H1 (cell line): ENCODE results near the gene GMCL2. TPM values are rescaled to one million over a fixed set of nuclear protein-coding genes. Genes with fewer than 3 reads are reported as not detected.

ENCODE experiments used
- CTCF ChIA-PET: fragments of 300-600 bp; sonication (Branson Sonifier 250); formaldehyde crosslinking; loops from one replicate; lab custom pipeline; 2021; ENCODE audit not compliant: partially characterized antibody; lab: Charles Lee
- POLR2A ChIA-PET: fragments of 300-600 bp; sonication (Branson Sonifier 250); formaldehyde crosslinking; loops from one replicate; lab custom pipeline; 2021; ENCODE audit warnings: inconsistent platforms; ENCODE audit not compliant: partially characterized antibody; lab: Charles Lee
- DNase-seq, 2 experiments: peaks; one replicate each; pipeline versions ENCODE4 v3.0.0 to v3.0.0-alpha.2; 2010 to 2022; ENCODE audit warnings: low spot score in 2 of 2, low read depth in 1 of 2, mixed read lengths in 1 of 2
- FAIRE-seq: peaks from 2 replicates; lab custom pipeline; 2011; peaks lifted over from hg19 to GRCh38; lab: Jason Lieb, UNC
- H2AFZ ChIP-seq: 2 replicates; pipeline ENCODE4 v1.8.1; 2012; ENCODE audit warnings: low read length, inconsistent platforms
- H2AK5ac ChIP-seq: 2 replicates; pipeline ENCODE4 v1.6.1; 2013; ENCODE audit warnings: low read depth, low read length
- H2BK120ac ChIP-seq: replicated peaks from 2 replicates; pipeline ENCODE3; 2013; ENCODE audit warnings: low read depth, low read length, inconsistent platforms
- H2BK12ac ChIP-seq: 2 replicates; pipeline ENCODE4 v1.6.1; 2013; ENCODE audit warnings: low read depth, low read length
- H2BK15ac ChIP-seq: 2 replicates; pipeline ENCODE4 v1.6.1; 2013; ENCODE audit warnings: low read length
- H2BK20ac ChIP-seq: 2 replicates; pipeline ENCODE4 v1.6.1; 2013; ENCODE audit warnings: low read length
- H2BK5ac ChIP-seq: 2 replicates; pipeline ENCODE4 v1.6.1; 2013; ENCODE audit warnings: low read depth, low read length
- H3K14ac ChIP-seq: 2 replicates; pipeline ENCODE4 v1.6.1; 2013; ENCODE audit warnings: inconsistent platforms; ENCODE audit not compliant: insufficient read length
- H3K18ac ChIP-seq: 2 replicates; pipeline ENCODE4 v1.6.1; 2013; ENCODE audit warnings: low read length; ENCODE audit errors: extremely low read depth
- H3K23ac ChIP-seq: 2 replicates; pipeline ENCODE4 v1.6.1; 2013; ENCODE audit warnings: inconsistent platforms; ENCODE audit not compliant: insufficient read length
- H3K23me2 ChIP-seq: 2 replicates; pipeline ENCODE4 v1.6.1; 2013; ENCODE audit warnings: low read depth, low read length
- H3K27ac ChIP-seq: 2 replicates; pipeline ENCODE4 v1.6.1; 2011; ENCODE audit warnings: low read depth, low read length, inconsistent platforms
- H3K27me3 ChIP-seq, 4 experiments: replicated peaks in 1 of 4; 1 replicate in 1 of 4; 2 replicates in 3 of 4; pipeline versions ENCODE4 v1.6.1 to v1.8.1; 2011 to 2013; ENCODE audit warnings: low read length in 3 of 4, mild to moderate bottlenecking in 3 of 4, inconsistent platforms in 2 of 4, mixed read lengths in 2 of 4, moderate library complexity in 1 of 4; ENCODE audit not compliant: control insufficient read depth in 3 of 4, insufficient read depth in 3 of 4; ENCODE audit errors: extremely low read depth in 1 of 4
- H3K36me3 ChIP-seq, 4 experiments: 2 replicates each; pipeline versions ENCODE4 v1.6.1 to v1.8.1; 2011 to 2013; ENCODE audit warnings: mild to moderate bottlenecking in 4 of 4, low read length in 3 of 4, moderate library complexity in 2 of 4, control low read depth in 1 of 4, inconsistent platforms in 1 of 4; ENCODE audit not compliant: insufficient read depth in 4 of 4, control insufficient read depth in 2 of 4
- H3K4ac ChIP-seq: replicated peaks from 2 replicates; pipeline ENCODE3; 2013; ENCODE audit warnings: low read length, low read depth, mixed read lengths, inconsistent platforms; ENCODE audit not compliant: insufficient read length
- H3K4me1 ChIP-seq, 4 experiments: replicated peaks in 1 of 4; 1 replicate in 1 of 4; 2 replicates in 3 of 4; pipeline versions ENCODE4 v1.6.1 to v1.8.1; 2011 to 2013; ENCODE audit warnings: low read length in 3 of 4, inconsistent platforms in 2 of 4, mixed read lengths in 1 of 4; ENCODE audit not compliant: insufficient read depth in 4 of 4, control insufficient read depth in 3 of 4
- H3K4me2 ChIP-seq, 2 experiments: 2 replicates each; pipeline versions ENCODE4 v1.6.1 to v1.8.1; 2011 to 2013; ENCODE audit warnings: low read depth in 2 of 2, low read length in 2 of 2, control low read depth in 1 of 2, inconsistent platforms in 1 of 2, mild to moderate bottlenecking in 1 of 2; ENCODE audit not compliant: insufficient read depth in 1 of 2
- H3K4me3 ChIP-seq, 4 experiments: fragments of 200-600, 300-600 bp in 1 of 4; sonication (generic), shearing (Covaris generic), sonication (Bioruptor Twin) in 1 of 4; 2 replicates each; pipeline versions ENCODE4 v1.5.1 to v1.8.1; 2011 to 2016; ENCODE audit warnings: low read length in 4 of 4, low read depth in 3 of 4, control low read depth in 2 of 4, inconsistent platforms in 2 of 4, mild to moderate bottlenecking in 2 of 4, mixed read lengths in 1 of 4, moderate library complexity in 1 of 4; ENCODE audit not compliant: insufficient read depth in 2 of 4; ENCODE audit errors: extremely low read depth in 1 of 4
- H3K56ac ChIP-seq: replicated peaks from 2 replicates; pipeline ENCODE3; 2013; ENCODE audit warnings: low read depth, mild to moderate bottlenecking, mixed read lengths, low read length, inconsistent platforms; ENCODE audit not compliant: insufficient read length
- H3K79me1 ChIP-seq: 2 replicates; pipeline ENCODE4 v1.6.1; 2013; ENCODE audit warnings: low read depth, low read length, control low read depth
- H3K79me2 ChIP-seq, 2 experiments: 2 replicates each; pipeline versions ENCODE4 v1.6.1 to v1.8.1; 2012 to 2013; ENCODE audit warnings: low read length in 2 of 2, mild to moderate bottlenecking in 2 of 2, inconsistent platforms in 1 of 2; ENCODE audit not compliant: insufficient read depth in 2 of 2, control insufficient read depth in 1 of 2
- H3K9ac ChIP-seq, 4 experiments: replicated peaks in 1 of 4; 1 replicate in 1 of 4; 2 replicates in 3 of 4; pipeline versions ENCODE4 v1.6.1 to v1.8.1; 2011 to 2013; ENCODE audit warnings: low read depth in 3 of 4, low read length in 3 of 4, control low read depth in 2 of 4, mild to moderate bottlenecking in 2 of 4, moderate library complexity in 2 of 4, inconsistent platforms in 1 of 4; ENCODE audit errors: extremely low read depth in 1 of 4
- H3K9me3 ChIP-seq, 2 experiments: 2 replicates each; pipeline versions ENCODE4 v1.6.1 to v1.8.1; 2012 to 2013; ENCODE audit warnings: mild to moderate bottlenecking in 2 of 2, moderate library complexity in 2 of 2, control low read depth in 1 of 2, inconsistent platforms in 1 of 2, low read depth in 1 of 2, low read length in 1 of 2, mixed read lengths in 1 of 2; ENCODE audit not compliant: insufficient read depth in 2 of 2
- H4K20me1 ChIP-seq, 2 experiments: replicated peaks in 1 of 2; 2 replicates each; pipeline versions ENCODE3 to v1.8.1; 2011 to 2013; ENCODE audit warnings: inconsistent platforms in 2 of 2, low read length in 2 of 2, mild to moderate bottlenecking in 1 of 2; ENCODE audit not compliant: insufficient read depth in 2 of 2, control insufficient read depth in 1 of 2
- H4K5ac ChIP-seq: 2 replicates; pipeline ENCODE4 v1.6.1; 2013; ENCODE audit warnings: low read length, low read depth, mixed read lengths, inconsistent platforms; ENCODE audit not compliant: insufficient read length
- H4K8ac ChIP-seq: 2 replicates; pipeline ENCODE4 v1.8.0; 2013; ENCODE audit warnings: mild to moderate bottlenecking, moderate library complexity, low read length, inconsistent platforms; ENCODE audit not compliant: insufficient read depth; ENCODE audit errors: extremely low read depth
- H4K91ac ChIP-seq: replicated peaks from 2 replicates; pipeline ENCODE3; 2013; ENCODE audit warnings: low read length, mixed read lengths, inconsistent platforms; ENCODE audit not compliant: insufficient read length
- ATF2 ChIP-seq: IDR thresholded peaks from 2 replicates; pipeline ENCODE4 v1.6.1; 2012; ENCODE audit warnings: low read length, inconsistent platforms
- EP300 ChIP-seq, 2 experiments: IDR thresholded peaks; 1 replicate in 1 of 2; 2 replicates in 1 of 2; pipeline ENCODE4 v1.6.1; 2011 to 2012; ENCODE audit warnings: low read depth in 2 of 2, low read length in 2 of 2, mild to moderate bottlenecking in 2 of 2, borderline replicate concordance in 1 of 2, inconsistent platforms in 1 of 2, moderate library complexity in 1 of 2
- POLR2AphosphoS5 ChIP-seq: IDR thresholded peaks from 2 replicates; pipeline ENCODE4 v1.6.1; 2011; ENCODE audit warnings: low read depth, low read length
- WGBS, 2 experiments: shearing (Covaris generic) in 1 of 2; methylation state at CpG; one replicate each; pipeline versions ENCODE4 v1.1.6 to v1.1.7; 2013 to 2015; ENCODE audit warnings: low lambda C conversion rate in 2 of 2, mixed read lengths in 2 of 2, inconsistent platforms in 1 of 2, low coverage in 1 of 2, missing lambda C conversion rate in 1 of 2; ENCODE audit not compliant: insufficient replicate concordance in 2 of 2, insufficient coverage in 1 of 2, insufficient read length in 1 of 2; ENCODE audit errors: extremely low coverage in 1 of 2, missing lambda C conversion rate in 1 of 2; 5-methylcytosine and 5-hydroxymethylcytosine counted together
- polyA plus RNA-seq, 7 experiments: library from polyadenylated mRNA; depleted of rRNA in 3 of 7; stranded (reverse) in 5 of 7; unstranded in 2 of 7; fragments of >200 nt in 5 of 7; fragments of 200-250 nt in 2 of 7; gene quantifications; 1 replicate in 5 of 7; 2 replicates in 1 of 7; 4 replicates in 1 of 7; pipeline versions ENCODE4 v1.2.1 to v1.2.3, GENCODE V29; 2011 to 2013; ENCODE audit warnings: missing spikeins in 2 of 7, mixed read lengths in 2 of 7
- total RNA-seq: library from RNA; stranded (reverse); fragmentation: NEBNext Ultra II Directional; extraction: Animal tissue kit (Norgen Biotek cat#: 25700); gene quantifications from 2 replicates; pipeline ENCODE4 v1.2.1, GENCODE V29; 2021

Gene GMCL2
- total and polyA plus RNA-seq, 2 of the 8 experiments (the other 6 are each of a cell fraction or from before 2014, with no cell fraction given): 0.13 TPM; not detected in 1

DNA sequence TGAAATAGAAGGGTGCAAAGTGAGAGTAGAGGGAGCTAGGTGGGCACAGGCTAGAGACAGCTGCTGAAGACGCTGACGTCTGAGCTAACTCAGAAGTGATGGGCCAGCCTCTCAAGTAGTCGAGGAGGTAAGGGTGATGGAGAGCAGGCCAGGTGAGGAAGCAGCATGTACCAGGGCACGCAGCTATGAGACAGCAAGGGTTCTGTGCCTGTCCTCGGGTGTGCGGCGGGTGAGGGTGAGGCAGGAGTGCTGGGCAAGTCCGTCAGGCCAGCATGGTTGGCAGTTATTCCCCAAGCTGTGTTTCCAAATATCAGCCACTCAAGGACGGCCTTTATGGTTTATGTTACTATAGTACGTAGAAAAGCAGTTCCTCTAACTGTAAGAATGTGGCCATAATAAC lies 50.2 kb downstream of the GMCL2 start:
- no peak overlapping the region for H3K23ac ChIP-seq
- H3K18ac ChIP-seq: no peak overlapping the region
- no peak overlapping the region for H2BK120ac ChIP-seq
- WGBS, 2 experiments: 89% methylated on average over 10 of the region's 10 CpGs; no CpG with 5 or more reads in 1 of the 2 experiments
- H3K27me3 ChIP-seq: no peaks in the 10 kb centered on the region
- no peak overlapping the region for H3K14ac ChIP-seq
- H3K27ac ChIP-seq: peak overlapping the region; percentile 51; the same call in 1 of the 2 replicates
- DNase-seq (no peak), FAIRE-seq (no peak)
- H4K91ac ChIP-seq: peak overlapping the region; percentile 25
- peak overlapping the region; percentile 88 for H2BK5ac ChIP-seq
- H3K4me1 ChIP-seq: peaks cover 0 to under 1% (median 0%) of the 10 kb centered on the region in 4 experiments; a peak in 3 of 7 replicates
- TF ChIP-seq EP300 (IDR thresholded peaks at IDR 0.05; ENCODE audit: borderline replicate concordance in 1 of 2, low read depth in 2 of 2, low read length in 2 of 2) (no peak), ATF2 (no peak), POLR2AphosphoS5 (peak; percentile 67; the same call in 1 of the 2 replicates)
- no peaks in the 10 kb centered on the region for H3K23me2 ChIP-seq
- H4K5ac ChIP-seq: no peak overlapping the region
- no peak overlapping the region for H2BK15ac ChIP-seq
- H3K79me2 ChIP-seq: peaks cover 0 to 44% of the 10 kb centered on the region in 2 experiments; a peak in 2 of 4 replicates
- no peak overlapping the region for H3K4me2 ChIP-seq
- H2AK5ac ChIP-seq: no peak overlapping the region
- no peak overlapping the region for H3K9ac ChIP-seq
- H3K36me3 ChIP-seq: peaks cover 2 to 71% (median 24%) of the 10 kb centered on the region in 4 experiments; a peak in 6 of 8 replicates
- no peak overlapping the region for H2AFZ ChIP-seq
- no peak overlapping the region; the same call in 1 of the 2 replicates for H4K8ac ChIP-seq
- ChIA-PET CTCF (interaction anchor here (1.6 to 9.2 kb wide), 6 partner anchors 10 to 61 kb away, joined by 3 to 125 read pairs (median 22); no protein-coding TSS in a partner anchor), POLR2A (interaction anchor here (1.4 to 40.7 kb wide), 7 partner anchors 11 to 70 kb away, joined by 3 to 1250 read pairs (median 11); partner anchors contain the start of genes N4BP3 and NHP2)
- H3K56ac ChIP-seq: no peak overlapping the region
- H3K4ac ChIP-seq: no peak overlapping the region
- H2BK12ac ChIP-seq: no peak overlapping the region
- no peak overlapping the region for H2BK20ac ChIP-seq
- H3K4me3 ChIP-seq: no peak overlapping the region
- peaks cover 0 to 23% of the 10 kb centered on the region in 2 experiments for H4K20me1 ChIP-seq
- H3K79me1 ChIP-seq: peaks cover 17% of the 10 kb centered on the region
- no peaks in the 10 kb centered on the region for H3K9me3 ChIP-seq
